GM12873 (cell line): Measurements from ENCODE around the gene ACYP2.
A peak's percentile ranks its signal among the peaks of the same experiment; 100 is the strongest.

ENCODE experiments used
- TF ChIP-seq, protein P1 (sequence below): IDR thresholded peaks from 2 replicates; pipeline ENCODE4 v1.5.1; 2012; ENCODE audit warnings: low read depth, mild to moderate bottlenecking, moderate library complexity, low read length, control low read depth; ENCODE audit not compliant: insufficient read depth; ENCODE audit errors: missing control alignments

ACYP2 gene

DNA sequence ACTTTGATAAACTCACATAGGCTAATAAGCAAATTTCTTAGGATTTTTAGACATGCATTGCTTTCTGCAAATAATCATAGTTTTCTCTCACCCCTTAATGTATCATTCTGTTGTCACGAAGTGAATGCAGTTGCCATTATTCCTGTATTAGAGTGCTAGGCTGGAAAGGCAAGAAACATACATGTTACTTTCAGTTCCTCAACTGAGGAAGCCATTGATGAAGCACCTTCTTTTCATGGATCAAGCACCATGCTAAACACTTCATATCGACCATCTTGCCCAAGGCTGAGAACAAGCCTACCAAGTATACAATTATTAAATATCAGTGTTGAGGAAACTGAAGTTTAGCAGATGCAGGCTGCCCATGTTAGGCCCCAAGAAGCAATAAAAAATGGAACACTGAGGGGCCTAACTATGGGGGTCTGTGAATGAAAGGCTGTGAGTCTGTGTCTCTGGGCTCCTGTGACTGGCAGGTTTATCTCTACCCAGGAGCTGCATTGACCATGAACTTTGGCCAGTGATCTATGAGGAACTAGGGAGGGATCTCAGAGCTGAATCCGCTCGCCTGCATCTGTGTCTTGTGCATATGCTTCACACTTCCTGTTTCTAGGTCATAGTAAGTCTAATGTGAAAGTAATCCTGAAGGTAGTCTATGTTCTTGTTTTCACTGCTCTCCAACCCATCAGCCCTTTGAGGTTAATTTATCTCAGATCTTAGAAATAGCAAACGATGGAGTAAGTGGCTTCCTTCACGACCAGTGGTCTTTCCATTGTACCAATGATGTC is 156.6 kb downstream of the ACYP2 start:
- TF ChIP-seq, protein P1, sequence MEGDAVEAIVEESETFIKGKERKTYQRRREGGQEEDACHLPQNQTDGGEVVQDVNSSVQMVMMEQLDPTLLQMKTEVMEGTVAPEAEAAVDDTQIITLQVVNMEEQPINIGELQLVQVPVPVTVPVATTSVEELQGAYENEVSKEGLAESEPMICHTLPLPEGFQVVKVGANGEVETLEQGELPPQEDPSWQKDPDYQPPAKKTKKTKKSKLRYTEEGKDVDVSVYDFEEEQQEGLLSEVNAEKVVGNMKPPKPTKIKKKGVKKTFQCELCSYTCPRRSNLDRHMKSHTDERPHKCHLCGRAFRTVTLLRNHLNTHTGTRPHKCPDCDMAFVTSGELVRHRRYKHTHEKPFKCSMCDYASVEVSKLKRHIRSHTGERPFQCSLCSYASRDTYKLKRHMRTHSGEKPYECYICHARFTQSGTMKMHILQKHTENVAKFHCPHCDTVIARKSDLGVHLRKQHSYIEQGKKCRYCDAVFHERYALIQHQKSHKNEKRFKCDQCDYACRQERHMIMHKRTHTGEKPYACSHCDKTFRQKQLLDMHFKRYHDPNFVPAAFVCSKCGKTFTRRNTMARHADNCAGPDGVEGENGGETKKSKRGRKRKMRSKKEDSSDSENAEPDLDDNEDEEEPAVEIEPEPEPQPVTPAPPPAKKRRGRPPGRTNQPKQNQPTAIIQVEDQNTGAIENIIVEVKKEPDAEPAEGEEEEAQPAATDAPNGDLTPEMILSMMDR: no peak

DNA sequence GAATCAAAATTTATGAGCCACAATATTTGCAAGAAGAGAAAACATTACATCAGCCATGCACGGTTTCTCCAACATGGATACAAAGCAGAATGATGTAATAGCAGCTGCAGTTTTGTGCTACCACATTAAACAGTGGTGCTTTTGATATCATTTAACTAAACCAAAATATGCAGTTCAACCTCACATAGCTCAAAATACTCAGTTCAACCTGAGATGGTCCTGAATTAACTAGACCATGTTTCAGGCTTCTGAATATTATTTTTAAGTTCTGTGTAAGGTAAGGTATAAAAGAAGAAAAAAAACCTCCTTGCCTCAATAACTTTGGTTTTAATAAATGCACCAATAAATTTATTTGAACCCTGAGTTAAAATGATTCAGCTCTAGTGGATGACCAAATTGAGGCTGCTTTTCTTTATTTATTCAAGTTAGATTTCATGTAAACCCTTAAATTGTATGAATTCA is 159.4 kb downstream of the ACYP2 start:
- TF ChIP-seq, protein P1: no peak

DNA sequence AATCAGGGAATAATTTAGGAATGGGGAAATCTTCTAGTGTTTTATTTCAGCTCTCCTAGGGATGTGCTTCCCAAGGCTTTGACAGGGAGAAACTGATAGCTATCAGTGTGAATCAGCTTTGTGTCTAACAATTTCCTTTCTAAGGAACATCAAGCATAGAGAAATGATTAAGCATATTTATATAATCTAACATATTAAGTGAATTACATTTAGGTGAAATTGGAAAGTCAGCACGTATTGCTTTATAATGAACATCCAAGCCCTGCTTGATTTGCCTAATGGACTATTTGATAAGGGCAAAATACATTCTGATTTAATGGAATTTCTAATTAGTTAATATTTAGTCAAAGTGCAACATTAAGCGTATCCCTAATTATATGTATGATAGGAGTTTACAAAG is 160.1 kb downstream of the ACYP2 start:
- TF ChIP-seq, protein P1: no peak

DNA sequence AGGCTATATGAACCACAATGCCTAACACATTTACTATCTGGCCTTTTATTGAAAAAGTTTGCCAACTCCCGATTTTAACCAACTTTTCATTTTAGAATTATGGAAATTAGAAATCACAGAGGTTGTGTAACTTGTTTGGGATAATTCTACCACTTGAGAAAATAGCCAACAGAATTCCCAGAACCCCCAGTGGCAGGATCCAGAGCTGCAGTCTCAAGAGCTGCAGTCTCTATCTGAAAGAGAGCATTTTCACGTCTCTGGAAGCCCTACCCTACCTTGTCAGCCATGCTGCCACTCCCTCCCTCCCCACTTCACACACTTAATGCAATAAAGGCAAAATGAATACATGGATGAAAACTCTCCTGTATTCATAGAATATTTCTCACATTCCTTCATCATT is 164.0 kb downstream of the ACYP2 start:
- TF ChIP-seq, protein P1: peak; percentile 35

DNA sequence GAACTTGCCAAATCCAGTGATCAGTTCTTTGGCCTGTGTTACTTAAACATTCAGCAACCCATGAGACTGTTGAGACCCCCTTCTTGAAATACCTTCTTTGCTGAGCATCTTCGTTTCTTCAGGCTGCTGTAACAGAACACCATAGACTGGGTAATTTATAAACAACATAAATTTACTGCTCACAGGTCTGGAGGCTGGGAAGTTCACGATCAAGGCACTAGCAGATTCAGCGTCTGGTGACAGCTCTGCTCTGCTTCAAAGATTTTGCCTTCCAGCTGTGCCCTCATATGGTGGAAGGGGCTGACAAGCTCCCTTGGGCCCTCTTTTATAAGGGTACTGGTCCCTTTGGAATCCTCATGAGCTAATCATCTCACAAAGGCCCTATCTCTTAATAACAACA is 169.4 kb downstream of the ACYP2 start:
- TF ChIP-seq, protein P1: no peak

DNA sequence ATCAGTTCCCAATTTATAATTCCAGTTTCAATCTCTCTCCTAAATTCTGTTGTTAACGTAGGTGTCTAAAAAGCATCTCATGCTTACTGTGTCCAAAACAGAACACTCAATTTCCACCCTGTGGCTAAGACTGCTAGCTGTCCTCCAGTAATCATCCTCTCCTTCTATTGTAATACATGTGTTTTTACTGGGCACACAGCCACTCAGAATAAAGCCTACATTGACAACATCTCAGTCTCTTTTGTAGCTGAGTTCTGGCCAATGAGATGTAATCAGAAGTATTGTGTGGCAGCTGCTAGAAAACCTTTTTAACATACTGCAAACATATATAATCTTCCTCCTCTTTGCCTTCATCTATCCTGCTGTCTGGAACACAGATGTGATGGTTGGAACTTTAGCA is 170.0 kb downstream of the ACYP2 start:
- TF ChIP-seq, protein P1: no peak

DNA sequence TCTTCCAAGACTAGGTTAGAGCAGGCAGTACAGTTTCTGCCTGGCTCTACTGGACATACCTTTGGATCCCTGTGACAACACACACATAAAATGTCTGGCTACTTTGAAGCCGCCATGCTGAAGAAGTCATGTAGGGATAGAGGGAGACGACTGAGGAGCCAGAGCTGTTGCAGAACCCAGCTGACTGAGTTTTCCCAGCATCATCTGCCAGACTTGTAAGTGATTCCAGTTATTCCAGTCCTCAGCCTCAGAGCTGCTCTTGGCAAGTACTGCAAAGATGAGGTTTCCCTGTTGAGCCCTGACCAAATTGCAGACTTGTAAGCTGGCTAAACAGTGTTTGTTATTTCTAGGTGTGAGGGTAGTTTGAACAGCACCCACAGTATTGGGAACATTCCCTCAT is 172.1 kb downstream of the ACYP2 start:
- TF ChIP-seq, protein P1: no peak
